GM19463 (cell line): ENCODE data around the gene THRA.

Source experiments
- ATAC-seq: cut with Tn5 transposase; IDR thresholded peaks from one replicate; pipeline ENCODE4 v1.9.1; 2021; ENCODE audit warnings: mild to moderate bottlenecking, moderate library complexity; ENCODE audit not compliant: unreplicated experiment

The THRA gene

DNA sequence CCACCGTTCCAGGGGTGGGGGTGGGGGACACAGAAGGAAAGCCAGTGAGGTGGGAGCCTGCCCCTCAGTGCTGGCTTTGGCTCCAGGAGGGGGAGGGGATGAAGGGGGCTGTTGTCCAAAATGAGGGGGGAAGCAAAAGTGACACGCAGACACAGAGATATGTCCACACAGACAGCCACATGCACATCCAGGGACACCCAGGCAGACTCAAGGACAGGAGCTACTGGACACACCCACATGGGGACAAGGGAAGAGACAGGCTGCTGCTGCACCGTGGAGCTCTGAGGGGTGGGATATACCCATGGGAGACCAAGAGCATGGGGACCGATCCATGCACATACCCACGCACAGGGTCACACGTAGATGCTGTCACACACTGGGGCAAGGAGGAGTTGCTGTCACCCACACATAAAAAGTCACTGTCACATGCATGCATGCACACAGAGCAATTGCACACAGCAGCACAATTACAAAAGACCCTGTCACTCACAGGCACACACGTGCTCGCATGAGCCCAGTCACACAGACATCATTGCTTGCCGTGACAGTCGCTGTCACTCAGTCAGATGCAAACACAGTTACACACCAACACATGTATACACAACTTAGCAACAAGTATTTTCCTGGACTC lies 1.3 kb downstream of the THRA start:
- no peak for ATAC-seq

DNA sequence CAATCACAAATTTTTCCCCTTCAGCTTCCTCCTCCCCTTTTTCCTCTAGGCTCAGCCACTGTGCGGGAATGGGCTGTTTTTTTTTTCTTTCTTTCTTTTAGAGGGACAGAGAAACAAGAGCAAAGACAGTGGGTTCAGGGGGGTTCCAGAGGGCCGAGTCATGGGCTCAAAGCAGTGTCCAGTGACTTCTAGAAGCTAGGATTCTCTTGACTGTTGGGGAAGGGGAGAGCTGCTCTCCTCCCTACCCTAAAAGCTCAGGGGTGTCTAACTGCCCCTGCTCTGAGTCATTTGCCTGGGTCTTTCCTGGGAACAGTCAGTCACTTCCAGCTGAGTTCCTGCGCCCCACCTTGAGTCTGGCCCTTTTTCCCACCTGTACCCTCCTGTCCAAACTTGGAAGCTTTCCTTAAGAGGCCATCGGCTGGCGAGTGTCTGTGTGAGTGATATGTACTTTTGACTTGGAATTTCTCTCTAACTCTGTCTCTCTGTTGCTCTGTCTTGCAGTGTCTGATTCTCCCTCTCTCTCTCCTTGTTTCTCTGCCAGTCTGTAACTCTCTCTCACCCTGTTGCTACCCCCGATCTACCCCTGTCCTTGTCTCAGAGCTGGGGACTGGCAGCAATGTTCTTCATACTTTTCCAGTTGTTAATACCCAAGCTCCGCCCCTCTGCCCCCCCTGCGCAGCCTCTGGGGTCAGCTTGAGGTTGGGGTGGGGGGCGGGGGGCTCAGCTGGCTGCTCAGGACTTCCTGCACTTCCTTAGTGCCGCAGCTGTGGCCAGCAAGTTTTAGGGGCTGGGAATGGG lies 2.4 kb downstream of the THRA start:
- no peak for ATAC-seq

GRCh38 chr17:40065769-40066510 lies 3.2 kb downstream of the THRA start:
- ATAC-seq: no peak

DNA sequence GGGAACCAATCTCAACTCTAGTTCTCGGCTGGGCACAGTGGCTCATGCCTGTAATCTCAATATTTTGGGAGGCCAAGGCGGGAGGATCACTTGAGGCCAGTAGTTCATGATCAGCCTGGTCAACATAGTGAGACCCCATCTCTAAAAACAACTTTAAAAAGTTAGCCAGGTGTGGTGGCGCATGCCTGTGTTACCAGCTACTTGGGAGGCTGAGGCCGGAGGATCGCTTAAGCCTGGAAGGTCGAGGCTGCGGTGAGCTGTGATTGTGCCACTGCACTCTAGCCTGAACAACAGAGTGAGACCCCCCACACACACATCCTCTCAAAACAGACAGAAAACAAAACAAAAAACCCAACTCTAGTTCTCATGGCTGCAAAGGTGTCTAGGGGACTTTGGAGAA lies 4.9 kb downstream of the THRA start:
- ATAC-seq: no peak

DNA sequence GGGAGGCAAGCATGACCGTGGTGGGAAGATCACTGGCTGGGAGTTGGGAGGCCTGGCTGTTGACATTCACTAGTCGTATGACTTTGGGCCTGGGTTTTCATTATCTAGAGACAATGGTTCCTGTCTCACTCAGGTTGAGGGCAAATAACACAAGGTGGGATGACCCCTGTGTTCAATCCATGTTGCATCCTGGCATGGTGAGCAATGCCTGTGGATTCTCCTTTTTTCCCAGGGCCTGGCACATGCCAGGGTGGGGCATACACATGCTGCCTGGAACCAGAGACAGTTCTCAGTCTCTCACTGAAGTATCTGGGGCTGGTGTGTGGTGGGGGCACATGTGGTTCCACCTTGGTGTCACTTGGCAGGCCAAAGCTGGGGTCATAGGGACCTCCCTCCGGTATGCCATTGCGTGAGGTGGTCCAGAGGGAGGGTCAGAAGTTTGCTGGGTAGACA lies 5.4 kb downstream of the THRA start:
- ATAC-seq: no peak

GRCh38 chr17:40068584-40068916 lies 5.8 kb downstream of the THRA start:
- ATAC-seq: no peak

- ATAC-seq: no peak
These were observed 6.4 kb downstream of the THRA start for GRCh38 chr17:40068917-40069750.

DNA sequence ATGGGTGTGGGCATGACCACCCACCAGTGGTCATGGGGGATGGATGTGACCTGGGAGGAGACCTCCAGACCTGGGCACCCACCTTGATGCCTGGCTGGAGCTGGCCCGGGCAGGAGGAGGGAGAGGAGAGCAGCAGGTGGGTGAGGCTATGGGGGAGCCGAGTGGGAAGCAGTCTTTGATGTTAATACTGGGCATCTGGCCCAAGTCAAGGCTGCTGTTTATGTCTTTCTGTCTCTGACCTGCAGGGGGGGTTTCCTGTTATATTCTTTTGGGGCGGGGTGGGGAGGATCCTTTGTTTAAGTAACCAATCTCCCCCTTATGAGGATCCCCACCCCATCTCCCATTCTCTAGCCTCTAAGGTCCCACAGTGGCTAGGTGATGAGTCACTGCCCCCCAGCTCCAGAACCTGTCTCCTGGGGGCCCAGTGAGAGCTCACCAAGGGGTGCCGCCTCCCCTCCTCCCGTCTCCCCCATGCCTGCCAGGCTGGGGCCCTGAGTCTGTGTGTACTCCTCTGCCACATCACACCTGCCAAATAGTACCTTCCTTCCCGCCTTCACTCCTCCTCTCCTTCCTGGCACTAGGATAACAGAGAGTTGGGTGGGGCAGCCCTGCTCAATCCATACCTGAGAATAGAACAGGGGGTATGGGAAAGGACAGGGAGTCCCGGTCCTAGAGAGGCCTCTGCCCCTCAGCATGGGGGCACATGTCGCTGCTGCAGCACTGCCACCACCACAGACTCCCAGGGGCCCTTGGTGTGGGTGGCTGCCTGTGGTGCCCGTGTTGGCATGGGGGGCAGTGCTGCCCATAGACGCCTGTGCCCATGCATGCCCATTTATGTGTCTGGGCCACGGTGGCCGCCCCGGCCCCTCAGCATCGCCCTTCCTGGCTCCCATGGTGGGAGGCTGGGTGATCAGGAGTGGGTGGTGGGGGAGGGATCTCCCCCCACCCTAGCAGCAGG lies 7.3 kb downstream of the THRA start:
- no peak for ATAC-seq

- no peak for ATAC-seq
These were observed 8.0 kb downstream of the THRA start for GRCh38 chr17:40070709-40071312.

- ATAC-seq: no peak
These were observed 8.7 kb downstream of the THRA start for GRCh38 chr17:40071313-40072039.

GRCh38 chr17:40072040-40072734 lies 9.4 kb downstream of the THRA start:
- ATAC-seq: no peak

- ATAC-seq: no peak
These were observed 10.1 kb downstream of the THRA start for GRCh38 chr17:40072735-40073346.

DNA sequence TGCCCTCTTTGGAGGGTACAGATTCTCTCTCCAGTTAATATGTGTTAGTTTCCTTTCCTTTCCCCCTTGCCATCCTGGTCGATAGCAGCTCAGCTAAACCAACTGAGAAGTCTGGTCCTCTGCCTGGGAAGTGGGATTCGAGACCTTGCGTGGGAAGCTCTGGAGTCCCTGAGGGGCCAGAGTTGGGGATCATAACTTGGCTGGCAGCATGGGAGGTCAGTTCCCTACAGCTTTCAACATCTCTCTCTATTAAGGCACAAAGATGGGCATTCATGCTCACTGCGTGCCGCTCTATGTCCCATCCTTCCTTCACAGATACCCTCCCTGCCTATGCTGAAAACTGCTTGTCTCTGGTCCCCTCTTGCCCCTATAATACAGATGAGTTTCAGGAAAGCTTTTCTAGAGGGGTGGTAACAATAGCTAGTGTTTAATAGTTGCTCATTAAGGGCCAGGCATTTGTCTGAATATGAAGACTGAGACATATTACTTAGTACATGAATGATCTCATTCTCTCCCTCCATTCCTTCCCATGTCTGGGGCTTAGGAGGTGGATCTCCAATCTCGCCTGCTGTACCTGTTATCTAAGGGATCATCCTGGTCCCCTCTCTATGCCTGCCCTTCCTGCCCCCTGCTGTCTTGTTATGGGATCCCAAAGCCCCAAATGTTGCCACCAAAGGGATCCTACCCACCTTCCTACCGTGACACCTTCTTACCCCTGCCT lies 10.8 kb downstream of the THRA start:
- ATAC-seq: no peak

DNA sequence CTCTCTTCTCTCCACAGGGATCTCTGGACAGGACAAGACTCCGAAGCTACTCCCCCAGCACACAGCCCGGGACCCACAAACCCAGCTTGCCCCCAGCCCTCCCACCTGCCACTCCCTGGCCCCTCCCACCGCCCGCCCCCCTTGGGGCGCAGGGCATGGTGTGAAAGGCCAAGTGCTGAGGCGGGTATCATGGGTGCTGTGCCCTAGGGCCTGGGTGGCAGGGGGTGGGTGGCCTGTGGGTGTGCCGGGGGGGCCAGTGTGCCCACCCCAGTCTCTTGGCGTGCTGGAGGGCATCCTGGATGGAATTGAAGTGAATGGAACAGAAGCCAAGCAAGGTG lies 11.4 kb downstream of the THRA start:
- ATAC-seq: no peak

GRCh38 chr17:40074871-40075200 lies 12.1 kb downstream of the THRA start:
- no peak for ATAC-seq

DNA sequence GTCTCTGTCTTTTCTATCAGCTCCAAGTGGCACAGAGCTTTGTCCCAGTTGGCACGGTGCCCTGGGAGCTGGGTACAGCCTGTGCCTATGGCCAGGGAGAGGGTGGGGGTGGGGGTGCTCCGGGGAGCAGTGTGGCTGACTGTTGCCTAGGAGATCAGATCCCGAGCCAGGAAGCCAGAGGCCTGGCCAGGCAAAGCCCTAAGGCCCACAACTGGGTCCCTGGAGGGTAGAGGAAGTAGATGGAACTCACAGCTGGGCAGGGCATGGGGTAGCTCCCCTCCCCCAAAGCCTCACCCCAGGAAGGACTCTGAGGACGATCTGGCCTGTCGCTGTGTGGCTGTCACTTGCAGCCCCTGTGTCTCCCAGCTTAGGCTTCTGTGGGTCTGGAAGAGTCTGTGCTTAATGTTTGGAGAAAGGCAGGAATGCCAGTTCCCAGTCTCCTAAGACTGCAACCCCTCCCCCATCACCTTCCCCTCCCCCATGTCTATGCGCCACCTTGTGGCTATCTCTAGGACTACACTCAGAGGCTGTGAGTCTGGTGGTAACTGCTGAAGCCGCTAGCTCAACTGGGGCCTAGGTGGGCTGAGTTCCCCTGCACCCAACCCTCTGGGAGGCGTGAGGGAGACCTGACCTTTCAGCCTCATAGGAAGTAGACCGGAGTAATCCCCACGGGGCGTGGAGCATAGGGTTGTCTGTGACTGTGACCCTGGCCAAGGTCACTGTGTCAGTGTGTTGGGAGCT lies 12.6 kb downstream of the THRA start:
- no peak for ATAC-seq
